ENCODE measurements around the gene FZR1. TPM values are rescaled to one million over a fixed set of nuclear protein-coding genes. Genes with fewer than 3 reads are reported as not detected.
"Not testable (repeated sequence)": the region's sequence is repeated elsewhere in the genome, so short reads cannot be mapped to it uniquely, and the experiment has no call there.

The FZR1 gene
- polyA plus RNA-seq, 1 experiment = 21.2 TPM

DNA sequence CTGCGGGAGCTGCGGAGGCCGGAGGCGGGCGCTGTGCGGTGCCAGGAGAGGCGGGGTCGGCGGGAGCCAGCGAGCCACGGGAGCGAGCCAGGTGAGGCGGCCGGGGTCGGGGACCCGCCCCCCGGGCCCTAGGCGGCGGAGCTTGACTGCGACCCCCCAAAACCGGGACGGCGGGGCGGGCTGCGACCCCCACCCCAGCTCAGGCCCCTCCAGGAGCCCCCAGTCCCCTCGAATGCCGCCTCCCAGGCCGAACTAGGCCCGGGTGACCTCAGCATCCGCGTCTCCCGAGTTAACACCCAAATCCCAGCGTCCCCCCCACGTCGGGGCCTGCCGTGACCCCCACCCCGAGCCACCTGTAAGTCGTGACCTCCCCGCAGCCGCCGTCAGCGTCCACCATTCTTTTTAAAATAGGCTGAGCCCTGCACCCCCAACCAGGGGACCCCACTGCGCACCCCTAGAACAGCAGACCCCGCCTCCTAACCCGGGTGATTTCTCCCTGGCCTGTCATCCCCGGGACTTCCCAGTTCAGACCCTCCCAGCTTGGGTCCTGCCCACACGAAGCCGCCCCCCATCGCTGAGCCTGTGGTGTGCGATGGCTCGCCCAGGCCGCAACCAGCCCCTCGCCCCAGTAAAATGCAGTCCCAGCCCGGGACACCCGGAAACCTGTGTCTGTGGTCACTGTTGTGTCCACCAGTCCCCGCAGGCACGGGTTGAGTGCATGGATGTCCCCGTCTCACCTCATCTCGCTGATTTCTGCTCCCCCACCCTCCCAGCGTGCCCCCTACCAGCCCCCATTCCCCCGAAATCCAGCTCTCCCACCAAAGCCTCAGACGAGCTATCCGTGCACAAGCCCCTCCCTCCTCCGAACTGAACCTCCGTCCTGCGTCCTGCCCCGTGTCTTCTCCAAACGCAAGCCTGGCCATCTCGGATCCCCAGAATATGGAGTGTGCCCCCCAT lies 551 bp downstream of the FZR1 start:
- POLR2A ChIA-PET = interaction anchor here (0.6 to 0.9 kb wide), 3 partner anchors 24 to 77 kb away, joined by 3 read pairs; partner anchors contain the start of gene SMIM44

DNA sequence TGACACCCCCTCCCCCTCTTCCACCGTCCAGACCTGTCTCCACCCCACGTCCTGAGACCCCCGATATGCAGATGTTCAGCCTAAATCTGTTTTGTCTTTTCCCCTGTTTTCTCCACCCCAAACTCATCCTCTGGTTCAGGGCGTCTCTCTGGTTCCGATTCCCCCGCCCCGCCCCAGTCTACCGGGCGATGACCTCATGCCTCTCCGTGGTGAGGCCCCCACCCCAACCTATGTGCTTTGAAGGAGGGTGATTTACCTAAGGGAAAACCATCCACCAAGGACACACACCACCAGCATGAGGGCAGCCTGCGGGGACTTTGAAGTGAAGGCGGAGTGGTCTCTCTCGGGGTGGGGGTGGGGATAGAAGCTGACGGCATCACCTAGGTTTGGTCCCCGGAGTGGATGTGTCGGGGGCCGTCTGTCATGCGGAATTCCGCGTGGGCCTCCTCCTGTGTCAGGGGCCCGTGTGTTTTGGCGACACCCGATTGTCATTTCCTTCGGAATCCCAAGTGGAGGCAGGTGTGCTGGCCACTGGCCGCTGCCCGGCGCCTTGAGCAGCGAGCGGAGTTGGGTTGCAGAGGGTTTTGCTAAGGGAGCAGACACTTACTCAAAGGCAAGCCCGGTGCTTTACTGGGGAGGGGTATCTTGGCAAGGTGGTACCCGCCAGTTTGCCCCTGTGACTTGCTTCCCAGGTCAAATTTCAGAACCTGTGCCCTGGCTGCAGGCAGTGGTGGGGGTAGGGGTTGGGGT lies 1.4 kb downstream of the FZR1 start:
- DNase-seq (ENCODE audit: low read depth, low spot score) = no peak
- H3K9me3 ChIP-seq (ENCODE audit: control insufficient read depth, insufficient read depth, low read length) = no peaks in the 10 kb centered on the region; the same call in 1 of the 2 replicates
- no peaks in the 10 kb centered on the region for H3K27me3 ChIP-seq (ENCODE audit: control insufficient read depth, insufficient read depth, low read length)
- ChIA-PET CTCF (interaction anchor here (1.4 kb wide), 1 partner anchor 22 kb away, joined by 3 read pairs; no protein-coding TSS in a partner anchor), POLR2A (no interaction called here)
- H3K4me3 ChIP-seq (ENCODE audit: low read depth, low read length) = peak overlapping the region; percentile 78
- no peak overlapping the region for H3K27ac ChIP-seq (ENCODE audit: low read depth, low read length)
- TF ChIP-seq, protein P1, sequence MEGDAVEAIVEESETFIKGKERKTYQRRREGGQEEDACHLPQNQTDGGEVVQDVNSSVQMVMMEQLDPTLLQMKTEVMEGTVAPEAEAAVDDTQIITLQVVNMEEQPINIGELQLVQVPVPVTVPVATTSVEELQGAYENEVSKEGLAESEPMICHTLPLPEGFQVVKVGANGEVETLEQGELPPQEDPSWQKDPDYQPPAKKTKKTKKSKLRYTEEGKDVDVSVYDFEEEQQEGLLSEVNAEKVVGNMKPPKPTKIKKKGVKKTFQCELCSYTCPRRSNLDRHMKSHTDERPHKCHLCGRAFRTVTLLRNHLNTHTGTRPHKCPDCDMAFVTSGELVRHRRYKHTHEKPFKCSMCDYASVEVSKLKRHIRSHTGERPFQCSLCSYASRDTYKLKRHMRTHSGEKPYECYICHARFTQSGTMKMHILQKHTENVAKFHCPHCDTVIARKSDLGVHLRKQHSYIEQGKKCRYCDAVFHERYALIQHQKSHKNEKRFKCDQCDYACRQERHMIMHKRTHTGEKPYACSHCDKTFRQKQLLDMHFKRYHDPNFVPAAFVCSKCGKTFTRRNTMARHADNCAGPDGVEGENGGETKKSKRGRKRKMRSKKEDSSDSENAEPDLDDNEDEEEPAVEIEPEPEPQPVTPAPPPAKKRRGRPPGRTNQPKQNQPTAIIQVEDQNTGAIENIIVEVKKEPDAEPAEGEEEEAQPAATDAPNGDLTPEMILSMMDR (IDR thresholded peaks at IDR 0.05; ENCODE audit: low read depth, low read length) = no peak

More for the DNA sequence above, 551 bp downstream of the FZR1 start:
- Histone ChIP-seq H3K27me3 (ENCODE audit: control insufficient read depth, insufficient read depth, low read length) (no peaks in the 10 kb centered on the region), H3K4me3 (ENCODE audit: low read depth, low read length) (peak overlapping the region; percentile 78), H3K9me3 (ENCODE audit: control insufficient read depth, insufficient read depth, low read length) (no peaks in the 10 kb centered on the region; the same call in 1 of the 2 replicates), H3K27ac (ENCODE audit: low read depth, low read length) (no peak overlapping the region)
- CTCF ChIA-PET = interaction anchor here (1.4 kb wide), 1 partner anchor 21 kb away, joined by 3 read pairs; no protein-coding TSS in a partner anchor
- no peak for DNase-seq (ENCODE audit: low read depth, low spot score)
- TF ChIP-seq, protein P1 (IDR thresholded peaks at IDR 0.05; ENCODE audit: low read depth, low read length) = no peak

DNA sequence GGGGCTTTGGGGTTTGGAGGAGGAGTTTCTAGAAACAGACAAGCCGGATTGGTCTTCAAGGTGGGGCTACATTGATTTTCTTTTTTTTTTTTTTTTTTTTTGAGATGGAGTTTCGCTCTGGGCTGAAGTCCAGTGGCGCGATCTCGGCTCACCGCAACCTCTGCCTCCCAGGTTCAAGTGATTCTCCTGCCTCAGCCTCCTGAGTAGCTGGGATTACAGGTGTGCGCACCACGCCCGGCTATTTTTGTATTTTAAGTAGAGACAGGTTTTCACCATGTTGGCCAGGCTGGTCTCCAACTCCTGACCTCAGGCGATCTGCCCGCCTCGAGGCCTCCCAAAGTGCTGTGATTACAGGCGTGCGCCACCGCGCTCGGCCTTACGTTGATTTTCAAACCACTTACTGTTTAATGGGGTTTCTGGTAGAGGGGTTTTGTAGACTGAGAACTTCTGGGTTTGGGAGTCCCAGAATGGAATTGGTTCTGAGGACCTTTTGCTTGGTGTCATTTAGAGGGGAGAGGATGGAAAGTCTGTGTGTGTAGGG lies 2.1 kb downstream of the FZR1 start:
- POLR2A ChIA-PET; CTCF ChIA-PET; DNase-seq (ENCODE audit: low read depth, low spot score); H3K27ac ChIP-seq (ENCODE audit: low read depth, low read length); H3K27me3 ChIP-seq (ENCODE audit: control insufficient read depth, insufficient read depth, low read length); H3K9me3 ChIP-seq (ENCODE audit: control insufficient read depth, insufficient read depth, low read length): not testable (repeated sequence)
- peak overlapping the region; percentile 78; the same call in 1 of the 2 replicates for H3K4me3 ChIP-seq (ENCODE audit: low read depth, low read length)

DNA sequence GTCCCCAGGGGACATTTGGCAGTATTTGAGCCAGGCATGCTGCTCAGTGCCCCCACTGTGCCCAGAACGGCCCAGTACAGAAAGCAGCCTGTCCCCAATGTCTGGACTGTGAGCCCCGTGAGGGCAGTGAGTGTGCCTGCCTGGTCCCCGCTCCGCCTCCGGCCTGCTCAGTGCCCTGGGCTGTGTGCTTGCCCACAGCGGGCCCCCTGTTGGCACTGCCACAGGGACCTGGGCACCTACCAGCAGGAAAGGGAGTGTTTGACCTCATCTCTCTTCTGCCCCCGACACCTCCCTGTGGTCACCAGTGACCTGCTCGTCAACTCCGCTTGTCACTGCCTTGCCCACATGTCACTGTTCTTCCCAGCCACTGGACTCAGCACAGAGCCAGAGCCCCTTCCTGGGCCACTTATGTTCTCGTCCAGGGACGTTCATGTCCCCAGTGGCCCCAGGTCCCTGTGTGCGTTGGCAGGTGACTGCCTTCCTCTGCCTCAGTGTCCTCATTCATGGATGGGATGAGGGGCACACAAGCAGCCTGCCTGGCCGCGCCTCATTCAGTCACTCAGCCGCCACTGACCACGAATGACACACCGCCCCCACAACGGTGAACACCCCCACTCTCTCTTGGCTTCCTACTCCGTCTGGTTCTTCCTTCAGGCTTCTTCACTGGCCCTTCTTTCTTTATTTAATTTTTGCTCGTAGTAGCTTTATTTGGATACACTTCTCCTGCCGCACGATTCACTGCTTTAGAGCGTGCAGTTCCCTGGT lies 2.8 kb downstream of the FZR1 start:
- DNase-seq (ENCODE audit: low read depth, low spot score) = no peak
- Histone ChIP-seq H3K9me3 (ENCODE audit: control insufficient read depth, insufficient read depth, low read length) (no peaks in the 10 kb centered on the region; the same call in 1 of the 2 replicates), H3K27me3 (ENCODE audit: control insufficient read depth, insufficient read depth, low read length) (no peaks in the 10 kb centered on the region), H3K4me3 (ENCODE audit: low read depth, low read length) (no peak overlapping the region), H3K27ac (ENCODE audit: low read depth, low read length) (peak overlapping the region; percentile 22)
- ChIA-PET POLR2A (interaction anchor here (0.6 kb wide), 1 partner anchor 153 kb away, joined by 3 read pairs; no protein-coding TSS in a partner anchor), CTCF (no interaction called here)
- TF ChIP-seq, protein P1 (IDR thresholded peaks at IDR 0.05; ENCODE audit: low read depth, low read length) = no peak

All from AG04450 (cell line).